ENCODE data around the gene PTTG1IP. TPM values are rescaled to one million over a fixed set of nuclear protein-coding genes. Genes with fewer than 3 reads are reported as not detected.

The PTTG1IP gene
- total RNA-seq, 3 donors from 2014 or later (not counting 1 experiment from before 2014, with no cell fraction given), result 96.8 to 144 (median 126) TPM

DNA sequence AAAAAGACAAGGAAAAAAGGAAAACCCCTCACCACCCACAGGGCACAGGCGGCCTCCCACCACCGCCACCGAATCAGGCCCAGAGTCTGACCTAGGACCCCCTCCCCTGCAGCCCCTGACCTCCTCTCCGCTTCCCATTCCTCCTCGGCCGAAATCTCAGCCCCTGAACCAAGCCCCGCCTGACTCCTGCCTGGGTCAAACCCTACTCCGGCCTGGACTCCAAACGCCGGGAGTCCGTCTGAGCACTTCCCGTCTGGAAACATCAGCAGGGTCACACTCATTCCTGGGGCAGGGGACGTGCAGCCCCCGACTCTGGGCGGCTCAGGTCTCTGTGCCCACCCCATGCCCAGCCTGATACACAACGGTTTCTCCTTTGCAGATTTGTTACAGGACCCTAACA is 29.2 kb downstream of the PTTG1IP start:
- Mint-ChIP-seq H3K27me3 (ENCODE audit: low read depth in 2 of 2) (peaks cover 3 to 9% of the 10 kb centered on the region in 2 donors), H3K4me3 (no peak overlapping the region), H3K9me3 (no peaks in the 10 kb centered on the region), H3K4me1 (peaks cover 7 to 18% of the 10 kb centered on the region in 2 donors), H3K27ac (no peak overlapping the region), H3K36me3 (no peaks in the 10 kb centered on the region)
- H3K36me3 ChIP-seq (ENCODE audit: control insufficient read depth, insufficient read depth, low read length), result peaks cover 7% of the 10 kb centered on the region
- H3K27me3 ChIP-seq (ENCODE audit: control insufficient read depth, insufficient read depth, low read length), result no peaks in the 10 kb centered on the region
- DNase-seq (no peak), ATAC-seq (no peak)
- TF ChIP-seq CTCF (IDR thresholded peaks at IDR 0.05), result no peak
- peaks cover 18% of the 10 kb centered on the region for H3K4me1 ChIP-seq (ENCODE audit: control insufficient read depth, insufficient read depth, low read length)
- no peak overlapping the region for H3K27ac ChIP-seq (ENCODE audit: low read length)
- 87% methylated on average over 16 of the region's 16 CpGs for WGBS (ENCODE audit: insufficient coverage)
- H3K4me3 ChIP-seq (ENCODE audit: low read length), result no peak overlapping the region
- no peaks in the 10 kb centered on the region for H3K9me3 ChIP-seq (ENCODE audit: control insufficient read depth, insufficient read depth, low read length)
- intact Hi-C loops (cut with micrococcal nuclease), result no loop called here

DNA sequence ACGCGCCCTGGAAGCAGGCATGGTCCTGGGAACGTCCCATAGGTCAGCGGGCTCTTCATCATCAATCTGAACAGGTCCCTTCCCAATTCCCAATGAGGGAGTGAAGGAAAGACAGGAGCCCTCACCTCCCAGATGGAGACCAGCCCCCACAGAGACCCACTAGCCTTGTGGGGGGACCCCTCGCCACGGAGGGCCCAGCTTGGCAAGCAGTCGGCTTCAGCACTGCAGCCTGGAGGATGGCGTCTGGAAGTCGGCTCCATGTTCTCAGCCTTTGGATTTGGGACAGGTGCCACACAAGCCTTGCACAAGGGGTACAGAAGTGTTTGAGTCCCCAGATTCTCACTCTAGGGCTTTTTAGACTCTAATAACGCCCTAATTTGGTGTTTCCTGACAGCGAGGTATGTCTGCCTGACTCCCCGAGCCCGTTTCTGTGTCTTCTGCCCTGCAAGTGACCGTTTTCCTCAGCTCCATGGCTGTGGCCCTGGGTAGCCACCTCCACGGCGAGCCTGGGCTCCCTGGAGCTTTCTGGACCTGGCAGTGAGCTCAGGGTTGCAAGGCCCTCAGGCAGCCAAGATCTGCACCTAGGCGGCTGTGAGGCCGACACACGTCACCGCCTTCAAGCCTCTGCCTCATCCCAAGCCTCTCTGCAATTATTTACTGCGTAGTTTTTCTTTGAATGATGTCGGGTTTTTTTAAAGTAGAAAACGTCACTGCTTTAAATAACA is 30.6 kb downstream of the PTTG1IP start:
- Histone ChIP-seq H3K9me3 (ENCODE audit: control insufficient read depth, insufficient read depth, low read length) (no peaks in the 10 kb centered on the region), H3K27ac (ENCODE audit: low read length) (no peak overlapping the region), H3K4me3 (ENCODE audit: low read length) (no peak overlapping the region), H3K4me1 (ENCODE audit: control insufficient read depth, insufficient read depth, low read length) (peaks cover 18% of the 10 kb centered on the region), H3K27me3 (ENCODE audit: control insufficient read depth, insufficient read depth, low read length) (no peaks in the 10 kb centered on the region), H3K36me3 (ENCODE audit: control insufficient read depth, insufficient read depth, low read length) (no peaks in the 10 kb centered on the region)
- Mint-ChIP-seq H3K36me3 (no peaks in the 10 kb centered on the region), H3K9me3 (no peaks in the 10 kb centered on the region), H3K27me3 (ENCODE audit: low read depth in 2 of 2) (peaks cover 3 to 9% of the 10 kb centered on the region in 2 donors), H3K4me1 (peaks cover 7 to 18% of the 10 kb centered on the region in 2 donors), H3K4me3 (no peak overlapping the region), H3K27ac (no peak overlapping the region)
- DNase-seq, result no peak
- intact Hi-C loops (cut with micrococcal nuclease), result no loop called here
- WGBS (ENCODE audit: insufficient coverage), result 87% methylated on average over 21 of the region's 23 CpGs
- TF ChIP-seq CTCF (IDR thresholded peaks at IDR 0.05), result no peak
- ATAC-seq, result no peak

DNA sequence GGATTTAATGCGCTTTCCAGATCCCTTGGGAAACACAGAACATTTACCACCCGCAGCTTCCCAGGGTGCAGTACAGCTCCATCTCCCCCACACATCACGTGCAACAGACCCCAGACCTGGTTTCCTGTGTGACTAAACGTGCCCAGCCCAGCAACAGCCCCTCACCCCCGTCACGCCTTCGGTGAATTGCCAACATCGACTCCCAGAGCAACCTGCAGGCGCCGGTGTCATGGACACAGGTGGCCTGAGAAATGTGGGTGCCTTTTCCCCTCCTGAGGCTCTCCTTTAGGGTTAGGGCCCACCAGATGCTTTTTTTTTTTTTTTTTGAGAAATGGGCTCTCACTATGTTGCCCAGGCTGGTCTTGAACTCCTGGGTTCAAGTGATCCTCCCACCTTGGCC is 31.4 kb downstream of the PTTG1IP start:
- intact Hi-C loops (cut with micrococcal nuclease), result no loop called here
- Histone ChIP-seq H3K27ac (ENCODE audit: low read length) (no peak overlapping the region), H3K4me1 (ENCODE audit: control insufficient read depth, insufficient read depth, low read length) (peaks cover 18% of the 10 kb centered on the region), H3K36me3 (ENCODE audit: control insufficient read depth, insufficient read depth, low read length) (no peaks in the 10 kb centered on the region), H3K9me3 (ENCODE audit: control insufficient read depth, insufficient read depth, low read length) (no peaks in the 10 kb centered on the region), H3K27me3 (ENCODE audit: control insufficient read depth, insufficient read depth, low read length) (no peaks in the 10 kb centered on the region), H3K4me3 (ENCODE audit: low read length) (no peak overlapping the region)
- no peak overlapping the region for H3K27ac Mint-ChIP-seq
- DNase-seq, result no peak
- no peak for ATAC-seq
- H3K9me3 Mint-ChIP-seq, result no peaks in the 10 kb centered on the region
- H3K36me3 Mint-ChIP-seq, result no peaks in the 10 kb centered on the region
- no peak overlapping the region for H3K4me3 Mint-ChIP-seq
- no peak for TF ChIP-seq CTCF (IDR thresholded peaks at IDR 0.05)
- 82% methylated on average over 10 of the region's 10 CpGs for WGBS (ENCODE audit: insufficient coverage)
- H3K27me3 Mint-ChIP-seq (ENCODE audit: low read depth in 2 of 2), result peaks cover 3 to 9% of the 10 kb centered on the region in 2 donors
- H3K4me1 Mint-ChIP-seq, result peaks cover 7 to 14% of the 10 kb centered on the region in 2 donors

DNA sequence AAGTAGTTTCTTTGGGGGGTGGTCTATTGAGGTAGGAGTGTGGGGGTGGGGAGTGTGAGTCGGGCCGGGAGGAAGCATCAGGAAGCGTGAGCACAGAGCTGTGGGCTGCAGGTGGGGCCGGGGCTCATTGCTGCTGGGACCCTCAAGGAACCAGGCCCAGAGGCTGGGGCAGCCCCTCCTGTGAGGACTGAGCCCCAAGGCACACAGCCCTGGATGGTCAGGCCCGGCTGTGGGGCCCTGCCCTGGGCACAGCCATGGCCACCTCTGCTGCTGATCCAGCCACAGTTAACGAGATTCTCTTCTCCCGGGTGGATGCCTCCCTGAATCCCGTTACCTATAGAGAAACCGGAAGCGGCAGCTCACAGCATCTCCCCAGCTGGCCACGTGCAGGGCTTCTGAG is 32.7 kb downstream of the PTTG1IP start:
- no peak for TF ChIP-seq CTCF (IDR thresholded peaks at IDR 0.05)
- Histone ChIP-seq H3K36me3 (ENCODE audit: control insufficient read depth, insufficient read depth, low read length) (no peaks in the 10 kb centered on the region), H3K27me3 (ENCODE audit: control insufficient read depth, insufficient read depth, low read length) (no peaks in the 10 kb centered on the region), H3K4me1 (ENCODE audit: control insufficient read depth, insufficient read depth, low read length) (peaks cover 7% of the 10 kb centered on the region), H3K9me3 (ENCODE audit: control insufficient read depth, insufficient read depth, low read length) (no peaks in the 10 kb centered on the region), H3K4me3 (ENCODE audit: low read length) (no peak overlapping the region), H3K27ac (ENCODE audit: low read length) (no peak overlapping the region)
- Mint-ChIP-seq H3K27ac (no peak overlapping the region), H3K36me3 (no peaks in the 10 kb centered on the region), H3K4me3 (no peak overlapping the region), H3K4me1 (peaks cover 0 to 5% of the 10 kb centered on the region in 2 donors), H3K27me3 (ENCODE audit: low read depth in 2 of 2) (peaks cover 3 to 9% of the 10 kb centered on the region in 2 donors), H3K9me3 (no peaks in the 10 kb centered on the region)
- WGBS (ENCODE audit: insufficient coverage), result 89% methylated on average over 11 of the region's 11 CpGs
- intact Hi-C loops (cut with micrococcal nuclease), result no loop called here
- no peak for ATAC-seq
- DNase-seq, result no peak

All from natural killer cell (primary cell).